Spleen (tissue), 11 donors: ENCODE measurements around the gene IMPA2. TPM values are rescaled to one million over a fixed set of nuclear protein-coding genes. Genes with fewer than 3 reads are reported as not detected.

ENCODE experiments used
- DNase-seq: peaks from one replicate; pipeline ENCODE4 v3.0.0-alpha.2; 2020
- H3K27ac ChIP-seq, 8 donors: fragments of 200-600 bp; sonication (generic) in 7 of 8; 1 replicate in 4 of 8; 2 replicates in 4 of 8; pipeline versions ENCODE4 v1.5.0 to v1.8.0; 2016 to 2021; ENCODE audit warnings: inconsistent platforms in 4 of 8, mild to moderate bottlenecking in 4 of 8, moderate library complexity in 1 of 8
- H3K27me3 ChIP-seq, 7 donors: fragments of 200-600 bp; sonication (generic) in 6 of 7; replicated peaks in 1 of 7; 1 replicate in 4 of 7; 2 replicates in 3 of 7; pipeline versions ENCODE4 v1.5.0 to v1.8.0; 2016 to 2021; ENCODE audit warnings: inconsistent platforms in 3 of 7, mild to moderate bottlenecking in 1 of 7
- H3K36me3 ChIP-seq, 6 donors: fragments of 200-600 bp; sonication (generic) in 5 of 6; 1 replicate in 4 of 6; 2 replicates in 2 of 6; pipeline versions ENCODE4 v1.5.0 to v1.8.0; 2016 to 2021; ENCODE audit warnings: inconsistent platforms in 2 of 6
- H3K4me1 ChIP-seq, 6 donors: fragments of 200-600 bp; sonication (generic) in 5 of 6; 1 replicate in 3 of 6; 2 replicates in 3 of 6; pipeline versions ENCODE4 v1.5.0 to v1.8.0; 2016 to 2021; ENCODE audit warnings: inconsistent platforms in 3 of 6
- H3K4me3 ChIP-seq, 8 donors: fragments of 200-600 bp; sonication (generic) in 7 of 8; 1 replicate in 4 of 8; 2 replicates in 4 of 8; pipeline versions ENCODE4 v1.5.0 to v1.8.0; 2016 to 2021; ENCODE audit warnings: inconsistent platforms in 4 of 8, mild to moderate bottlenecking in 4 of 8, moderate library complexity in 2 of 8
- H3K9me3 ChIP-seq, 8 donors: fragments of 200-600 bp; sonication (generic) in 7 of 8; 1 replicate in 4 of 8; 2 replicates in 4 of 8; pipeline versions ENCODE4 v1.5.0 to v1.8.0; 2016 to 2021; ENCODE audit warnings: inconsistent platforms in 4 of 8
- CTCF ChIP-seq, 11 experiments: fragments of 200-600 bp in 7 of 11; fragments of 450-650 bp in 4 of 11; sonication (generic) in 4 of 11; IDR thresholded peaks in 8 of 11; conservative IDR thresholded peaks in 3 of 11; 1 replicate in 7 of 11; 2 replicates in 4 of 11; pipeline versions ENCODE4 v1.4.0 to v1.8.0; 2016 to 2021; ENCODE audit warnings: antibody characterized with exemption in 11 of 11, inconsistent platforms in 4 of 11, mild to moderate bottlenecking in 1 of 11
- POLR2A ChIP-seq, 3 donors: fragments of 450-650 bp; IDR thresholded peaks; one replicate each; pipeline ENCODE4 v1.5.1; 2017; ENCODE audit warnings: antibody characterized with exemption in 3 of 3, mild to moderate bottlenecking in 1 of 3
- POLR2AphosphoS5 ChIP-seq, 3 donors: sonication (generic); formaldehyde crosslinking; IDR thresholded peaks; one replicate each; pipeline ENCODE4 v1.5.1; 2017; ENCODE audit warnings: antibody characterized with exemption in 3 of 3
- WGBS, 5 donors: extraction: QIAGEN DNeasy Blood & Tissue Kit in 3 of 5; methylation state at CpG; one replicate each; pipeline versions ENCODE4 v1.1.5 to v1.1.7; 2013 to 2018; 5-methylcytosine and 5-hydroxymethylcytosine counted together
- intact Hi-C: fragments of 100-400 bp; cut with DNase I; formaldehyde crosslinking; loops from one replicate; pipeline ENCODE4 v1.15.0; 2023; ENCODE audit warnings: low total_unique reads
- polyA plus RNA-seq, 3 donors: library from polyadenylated mRNA; stranded (reverse); fragments of 200-250 nt; gene quantifications; one replicate each; pipeline ENCODE4 v1.2.1, GENCODE V29; 2013
- total RNA-seq, 7 donors: library from RNA; depleted of rRNA in 3 of 7; stranded (reverse); fragments of >200 nt in 3 of 7; fragmentation: NEBNext Ultra II Directional in 4 of 7; extraction: Animal tissue kit (Norgen Biotek cat#: 25700) in 4 of 7; gene quantifications; one replicate each; pipeline versions ENCODE4 v1.1.0 to v1.2.1, GENCODE V29; 2016 to 2021
- donor health status: healthy with polysubstance abuse.
- donor health status: DM: no; HTN: no; CAD: no; lungs with moderate emphysema.
- donor health status: DM: no; HTN: no; CAD: no.
- donor health status: Bipolar disorder and iron deficiency.
- donor health status: healthy.
- donor health status: DM: no; HTN: no; CAD: no.
- donor health status: DM: yes; HTN: yes; CAD: no.

The IMPA2 gene
- total and polyA plus RNA-seq, 10 donors = 11.1 to 60.7 (median 32.9) TPM

GRCh38 chr18:12056034-12056883 is 75.0 kb downstream of the IMPA2 start:
- Histone ChIP-seq H3K9me3 (no peaks in the 10 kb centered on the region), H3K27ac (no peak overlapping the region), H3K27me3 (no peaks in the 10 kb centered on the region), H3K4me1 (peaks cover 0 to 22% (median 4%) of the 10 kb centered on the region in 6 donors), H3K36me3 (no peaks in the 10 kb centered on the region), H3K4me3 (no peak overlapping the region)
- TF ChIP-seq POLR2AphosphoS5 (IDR thresholded peaks at IDR 0.05) = no peak
- TF ChIP-seq POLR2A (IDR thresholded peaks at IDR 0.05) = no peak
- no peak for TF ChIP-seq CTCF (IDR thresholded peaks at IDR 0.05 in 8 of 11, conservative IDR thresholded peaks at IDR 0.05 in 3 of 11)
- no peak for DNase-seq
- 60 to 77% (median 73%) methylated on average over 14 of the region's 14 CpGs for WGBS, 5 donors
- intact Hi-C loops = no loop called here

- Histone ChIP-seq H3K27me3 (no peaks in the 10 kb centered on the region), H3K9me3 (no peaks in the 10 kb centered on the region), H3K4me1 (peaks cover 0 to 17% (median 4%) of the 10 kb centered on the region in 6 donors), H3K27ac (no peak overlapping the region), H3K4me3 (no peak overlapping the region), H3K36me3 (no peaks in the 10 kb centered on the region)
- intact Hi-C loops = no loop called here
- TF ChIP-seq POLR2A (IDR thresholded peaks at IDR 0.05) = no peak
- TF ChIP-seq CTCF (IDR thresholded peaks at IDR 0.05 in 8 of 11, conservative IDR thresholded peaks at IDR 0.05 in 3 of 11) = no peak
- no peak for TF ChIP-seq POLR2AphosphoS5 (IDR thresholded peaks at IDR 0.05)
- WGBS, 5 donors = 79 to 91% (median 90%) methylated on average over 5 to 14 of the region's 14 CpGs
- no peak for DNase-seq
Observed at GRCh38 chr18:12056884-12057402, 75.6 kb downstream of the IMPA2 start.

GRCh38 chr18:12057419-12058039 is 76.2 kb downstream of the IMPA2 start:
- TF ChIP-seq POLR2A (IDR thresholded peaks at IDR 0.05) (no peak), CTCF (IDR thresholded peaks at IDR 0.05 in 8 of 11, conservative IDR thresholded peaks at IDR 0.05 in 3 of 11) (no peak), POLR2AphosphoS5 (IDR thresholded peaks at IDR 0.05) (no peak)
- 73 to 89% (median 88%) methylated on average over 14 of the region's 14 CpGs for WGBS, 5 donors

More at GRCh38 chr18:12057419-12058039, 76.2 kb downstream of the IMPA2 start:
- intact Hi-C loops = no loop called here
- Histone ChIP-seq H3K4me3 (no peak overlapping the region), H3K27me3 (no peaks in the 10 kb centered on the region), H3K36me3 (no peaks in the 10 kb centered on the region), H3K4me1 (peaks cover 0 to 15% (median 4%) of the 10 kb centered on the region in 6 donors), H3K9me3 (no peaks in the 10 kb centered on the region), H3K27ac (no peak overlapping the region)
- DNase-seq = no peak
